Measurements from ENCODE around the gene FBXO10.

The FBXO10 gene

DNA sequence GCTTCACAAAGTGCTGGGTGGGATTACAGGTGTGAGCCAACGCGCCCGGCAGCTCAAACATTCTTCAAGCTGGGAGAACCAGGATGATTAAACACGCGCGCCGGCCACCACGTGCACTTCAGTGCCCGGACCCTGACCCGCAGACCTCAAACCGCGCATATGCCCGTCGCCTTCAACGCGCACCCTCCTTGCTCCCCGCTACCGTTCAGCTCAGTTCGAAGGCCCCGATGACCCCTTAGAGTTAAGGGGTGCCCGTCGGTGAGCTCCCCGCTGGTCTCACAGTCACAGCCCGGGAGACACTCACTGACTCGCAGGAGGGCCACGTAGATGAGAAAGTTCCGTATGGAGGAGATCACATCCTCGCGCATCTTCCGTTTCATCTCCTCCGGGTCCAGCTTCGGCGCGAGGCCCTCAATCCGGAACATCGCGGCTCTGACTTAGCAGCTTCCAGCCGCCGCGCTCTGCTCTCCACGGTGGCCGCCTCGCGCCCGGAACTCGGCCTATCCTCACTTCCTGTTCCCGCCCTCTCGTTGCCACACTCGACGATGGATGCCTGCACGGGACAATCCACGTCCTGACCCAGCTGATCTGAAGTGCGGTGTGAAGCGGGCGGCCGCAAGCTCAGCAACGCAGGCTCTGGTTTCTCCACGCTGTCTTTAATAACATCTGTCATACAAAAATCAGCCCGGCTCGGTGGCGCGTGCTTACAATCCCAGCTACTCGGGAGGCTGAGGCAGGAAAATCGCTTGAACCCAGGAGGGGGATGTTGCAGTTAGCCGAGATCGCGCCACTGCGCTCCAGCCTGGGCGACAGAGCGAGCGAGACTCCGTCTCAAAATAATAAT is 16.1 kb upstream of the FBXO10 start, which contains the start of gene TOMM5:
Gene TOMM5, minus strand, starts transcription at position 490 of the 844 bp plus-strand sequence. Its CDS starts 65 bp downstream, at position 425.
- DNase-seq (ENCODE audit: low spot score): peak; percentile 87

DNA sequence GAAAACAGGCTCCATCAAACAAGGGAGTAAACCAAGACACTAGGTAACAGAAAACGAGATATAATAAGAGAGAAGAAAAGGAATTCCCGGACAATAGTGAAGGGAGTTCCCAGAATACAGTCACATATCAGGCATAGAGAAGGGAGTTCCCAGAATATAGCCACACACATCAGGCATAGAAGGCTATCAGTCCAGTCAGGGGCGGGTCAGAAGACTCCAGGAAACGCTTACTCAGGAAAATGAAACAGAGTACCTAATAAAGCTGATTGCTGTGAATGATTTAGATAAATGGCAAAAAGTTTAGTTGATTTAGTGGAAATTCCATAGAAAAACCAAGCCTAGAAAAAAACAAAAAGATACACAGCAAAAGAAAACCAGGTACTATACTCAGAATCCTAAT is 11.3 kb upstream of the FBXO10 start:
- no peak for DNase-seq (ENCODE audit: low spot score)

DNA sequence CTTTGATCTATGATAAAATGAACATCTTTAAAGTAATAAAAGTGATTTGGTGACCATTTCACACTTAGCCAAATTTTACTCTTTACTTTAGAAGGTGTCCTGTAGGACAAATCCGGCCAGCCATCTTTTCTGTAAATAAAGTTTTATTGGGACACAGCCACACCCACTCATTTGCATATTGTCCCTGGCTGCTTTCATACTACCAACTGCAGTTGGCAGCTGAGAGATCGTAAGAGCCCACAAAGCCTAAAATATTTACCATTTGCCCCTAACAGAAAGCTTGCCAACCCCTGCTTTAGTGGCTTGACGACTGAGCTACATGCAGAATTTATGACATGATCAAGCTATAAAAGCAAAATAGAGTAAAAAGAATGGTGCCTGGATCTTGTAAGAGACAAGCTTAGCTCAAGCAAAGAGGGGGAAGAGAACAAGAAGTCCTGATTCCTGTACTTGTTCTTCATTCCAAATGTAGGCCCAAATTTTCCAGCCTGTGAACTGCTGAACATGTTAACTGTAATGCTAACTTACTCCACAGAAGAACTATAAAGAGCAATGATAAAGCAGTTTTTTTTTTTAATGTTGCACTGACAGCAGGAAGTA is 7.4 kb upstream of the FBXO10 start:
- no peak for DNase-seq (ENCODE audit: low spot score)

DNA sequence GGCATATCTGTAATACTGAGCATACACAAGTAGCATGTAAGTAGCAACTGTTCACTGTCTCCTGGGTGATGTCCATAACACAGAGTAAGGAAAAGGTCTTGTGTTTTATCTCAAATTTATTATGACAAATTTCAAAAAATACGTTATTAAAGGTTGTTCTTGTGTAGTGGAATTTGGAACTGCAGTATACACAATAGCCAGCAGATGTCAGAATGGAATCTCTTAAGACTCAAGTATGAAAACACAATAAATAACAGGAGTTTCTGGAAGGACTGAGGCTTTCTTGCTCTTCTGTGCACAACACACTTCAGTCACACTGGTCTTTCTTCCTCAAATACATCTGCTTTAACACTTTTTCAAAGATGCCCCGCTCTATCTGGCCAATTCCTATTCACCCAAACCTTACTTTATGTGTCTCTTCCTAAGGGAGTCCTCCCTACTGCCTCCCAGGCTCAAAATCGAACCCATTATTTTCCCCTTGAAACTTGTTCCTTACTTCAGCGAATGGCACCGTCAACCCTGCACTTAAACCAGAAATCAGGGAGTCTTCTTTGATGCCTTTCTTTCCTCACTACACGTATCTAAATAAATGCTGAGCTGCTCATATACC is 6.5 kb upstream of the FBXO10 start:
- DNase-seq (ENCODE audit: low spot score): peak; percentile 55

DNA sequence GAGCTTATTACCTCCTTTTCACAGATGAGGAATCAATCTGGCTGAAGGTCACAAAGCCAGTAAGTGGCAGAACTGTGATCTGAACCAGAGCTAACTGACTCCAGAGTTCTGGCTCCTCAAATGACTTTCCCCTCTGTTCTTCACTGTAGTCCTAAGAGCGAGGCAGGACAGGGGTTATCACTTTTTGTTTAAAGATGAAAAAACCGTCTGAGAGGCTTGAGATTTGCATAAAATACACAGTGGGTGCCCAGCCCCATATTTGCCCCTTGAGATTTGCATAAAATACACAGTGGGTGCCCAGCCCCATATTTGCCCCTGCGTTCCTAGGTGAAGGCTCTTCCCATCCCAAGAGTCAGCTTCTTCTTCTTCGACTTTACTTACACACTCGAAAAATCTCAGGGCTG is 667 bp downstream of the FBXO10 start:
- no peak for DNase-seq (ENCODE audit: low spot score)

DNA sequence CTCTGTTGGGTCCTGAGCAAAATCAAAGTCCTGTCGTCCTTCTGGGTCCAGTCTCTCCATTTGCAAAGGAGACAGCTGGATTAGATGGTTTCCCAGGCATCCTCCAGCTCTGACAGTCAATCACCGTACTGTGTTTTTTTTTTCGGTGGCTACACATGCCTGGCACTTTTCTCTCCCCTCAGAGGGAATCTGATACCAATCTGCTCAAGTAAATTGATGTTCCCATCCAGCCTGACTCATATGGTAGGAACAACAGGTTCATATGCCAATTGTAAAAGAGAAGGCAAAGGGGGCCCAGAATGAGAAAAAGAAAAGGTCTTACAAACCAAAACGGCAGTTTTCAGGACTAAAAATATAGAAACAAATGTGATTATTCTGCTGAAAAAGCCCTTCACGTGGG is 1.2 kb downstream of the FBXO10 start:
- DNase-seq (ENCODE audit: low spot score): no peak

DNA sequence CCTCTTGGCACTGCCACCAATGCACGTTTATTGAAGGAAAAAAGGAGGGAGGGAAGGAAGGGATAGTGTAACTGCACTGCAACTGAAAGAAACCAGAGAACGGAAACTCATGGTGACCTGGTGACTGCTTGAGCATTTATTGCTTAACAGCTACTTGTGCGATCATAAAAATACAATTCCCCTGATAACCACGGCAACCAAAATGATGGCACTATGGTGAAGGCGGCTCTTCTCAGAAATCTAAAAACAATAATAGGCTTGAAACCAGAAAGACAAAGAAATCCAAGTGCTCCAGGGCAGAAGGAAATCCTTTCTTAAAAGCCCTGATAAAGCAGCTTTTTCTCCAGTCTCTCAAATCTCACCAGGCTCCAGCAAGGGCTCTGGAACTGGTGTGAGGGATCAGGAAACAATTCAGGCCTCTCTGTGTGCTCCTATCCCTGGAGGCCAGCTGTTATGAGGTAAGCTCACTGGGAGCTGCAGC is 1.9 kb downstream of the FBXO10 start:
- DNase-seq (ENCODE audit: low spot score): no peak

DNA sequence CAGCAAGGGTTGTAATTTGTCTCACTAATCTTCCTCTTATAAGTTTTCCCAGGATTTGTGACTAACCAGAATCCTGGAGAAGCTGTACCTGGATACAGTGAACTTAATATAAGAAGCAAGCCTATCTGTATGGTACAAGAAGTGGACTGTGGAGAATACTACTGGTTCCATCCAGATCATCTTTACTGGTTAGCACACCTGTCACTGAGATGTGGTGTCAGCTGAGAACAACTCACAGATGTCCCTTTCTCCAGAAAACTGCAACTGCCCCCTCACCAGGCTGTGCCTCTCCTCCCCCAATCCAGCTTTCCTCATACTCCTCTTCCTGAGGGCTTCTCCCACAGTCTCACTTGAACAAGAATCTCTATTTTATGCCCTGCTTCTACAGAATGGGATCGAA is 4.9 kb downstream of the FBXO10 start:
- DNase-seq (ENCODE audit: low spot score): no peak

DNA sequence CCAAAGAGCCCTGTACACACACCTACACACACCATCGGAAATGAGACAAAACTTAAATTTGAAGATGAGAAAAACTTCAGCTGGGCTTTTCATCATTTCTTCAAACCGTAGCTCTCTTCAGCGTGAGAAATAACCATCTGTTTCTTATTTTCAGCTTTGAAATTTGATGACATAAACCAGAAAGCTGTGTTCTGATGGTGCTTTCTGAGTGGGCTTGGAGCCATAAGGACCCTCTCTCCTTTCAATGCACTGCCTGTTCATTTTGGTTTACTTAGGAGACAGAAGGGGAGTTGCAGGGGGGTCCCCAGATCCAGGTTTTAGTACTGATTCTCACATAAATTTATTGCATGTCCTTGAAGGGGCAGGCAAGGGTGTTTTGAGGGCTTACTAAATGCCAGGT is 9.5 kb downstream of the FBXO10 start:
- DNase-seq (ENCODE audit: low spot score): no peak

DNA sequence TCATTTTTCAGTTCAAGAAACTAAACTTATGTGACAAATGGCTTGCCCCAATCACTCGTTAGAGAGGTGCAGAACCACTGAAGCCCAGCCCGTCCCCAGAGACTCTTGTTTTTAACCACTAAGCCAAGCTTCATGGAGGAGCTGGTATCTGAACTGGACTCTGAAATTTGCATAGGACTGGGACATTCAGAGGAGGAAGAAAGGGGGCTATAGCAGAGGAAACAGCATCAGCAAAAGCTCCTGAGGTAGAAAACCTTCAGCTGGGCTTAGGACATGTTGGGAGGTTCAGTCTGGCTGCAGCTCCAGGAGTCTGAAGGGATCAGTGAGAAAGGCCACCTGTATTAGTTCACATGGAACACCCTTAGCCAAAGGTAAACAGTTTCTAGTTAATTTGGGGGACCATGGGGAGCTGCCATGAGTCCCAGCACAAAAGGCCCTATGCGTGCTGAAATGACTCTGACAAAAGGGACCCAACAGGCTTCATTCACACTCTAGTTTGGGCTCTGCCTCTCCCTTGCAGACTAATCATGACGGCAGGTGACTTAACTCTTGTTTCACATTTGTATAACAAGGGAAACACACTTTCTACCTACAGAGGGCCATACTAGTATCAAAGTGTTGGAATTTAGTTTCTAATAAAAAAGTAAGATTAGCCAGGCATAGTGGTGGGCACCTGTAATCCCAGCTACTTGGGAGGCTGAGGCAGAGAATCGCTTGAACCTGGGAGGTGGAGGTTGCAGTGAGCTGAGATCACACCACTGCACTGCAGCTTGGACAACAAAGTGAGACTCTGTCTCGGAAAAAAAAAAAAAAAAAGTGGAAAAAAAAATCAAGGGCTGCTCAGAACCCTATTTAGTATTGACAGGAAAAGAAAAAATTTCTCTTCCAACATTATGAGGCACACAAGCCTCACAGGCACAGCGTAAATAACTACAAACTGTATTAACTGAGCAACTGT is 10.2 kb downstream of the FBXO10 start:
- DNase-seq (ENCODE audit: low spot score): no peak

DNA sequence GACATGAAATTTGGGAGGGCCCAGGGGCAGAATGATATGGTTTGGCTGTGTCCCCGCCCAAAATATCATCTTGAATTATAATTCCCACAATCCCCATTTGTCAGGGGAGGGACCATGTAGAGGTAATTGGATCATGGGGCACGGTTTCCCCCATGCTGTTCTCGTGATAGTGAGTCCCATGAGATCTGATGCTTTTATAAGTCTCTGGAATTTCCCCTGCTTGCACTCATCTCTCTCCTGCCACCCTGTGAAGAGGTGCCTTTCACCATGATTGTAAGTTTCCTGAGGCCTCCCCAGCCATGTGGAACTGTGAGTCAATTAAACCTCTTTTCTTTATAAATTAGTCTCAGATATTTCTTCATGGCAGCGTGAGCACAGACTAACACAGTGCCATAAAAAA is 11.3 kb downstream of the FBXO10 start:
- DNase-seq (ENCODE audit: low spot score): no peak

DNA sequence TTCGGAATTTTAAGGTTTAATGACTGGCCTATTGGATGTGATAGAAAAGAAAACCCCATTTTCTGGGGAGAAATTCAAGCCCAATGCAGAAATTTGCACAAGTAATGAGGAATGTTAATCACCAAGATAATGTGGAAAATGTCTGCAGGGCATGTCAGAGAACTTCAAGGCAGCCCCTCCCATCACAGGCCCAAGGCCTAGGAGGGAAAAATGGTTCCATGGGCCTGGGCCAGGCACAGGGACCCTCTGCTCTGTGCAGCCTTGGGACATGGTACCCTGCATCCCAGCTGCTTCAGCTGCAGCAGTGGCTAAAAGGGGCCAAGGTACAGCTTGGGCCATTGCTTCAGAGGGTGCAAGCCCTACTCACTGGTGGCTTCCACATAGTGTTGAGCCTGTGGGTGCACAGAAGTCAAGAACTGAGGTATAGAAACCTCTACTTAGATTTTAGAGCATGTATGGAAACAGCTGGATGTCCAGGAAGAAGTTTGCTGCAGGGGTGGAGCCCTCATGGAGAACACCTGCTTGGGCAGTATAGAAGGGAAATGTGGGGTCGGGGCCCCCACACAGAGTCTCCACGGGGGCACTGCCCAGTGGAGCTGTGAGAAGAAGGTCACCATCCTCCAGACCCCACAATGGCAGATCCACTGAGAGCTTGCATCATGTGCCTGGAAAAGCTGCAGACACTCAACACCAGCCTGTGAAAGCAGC is 12.2 kb downstream of the FBXO10 start:
- no peak for DNase-seq (ENCODE audit: low spot score)

DNA sequence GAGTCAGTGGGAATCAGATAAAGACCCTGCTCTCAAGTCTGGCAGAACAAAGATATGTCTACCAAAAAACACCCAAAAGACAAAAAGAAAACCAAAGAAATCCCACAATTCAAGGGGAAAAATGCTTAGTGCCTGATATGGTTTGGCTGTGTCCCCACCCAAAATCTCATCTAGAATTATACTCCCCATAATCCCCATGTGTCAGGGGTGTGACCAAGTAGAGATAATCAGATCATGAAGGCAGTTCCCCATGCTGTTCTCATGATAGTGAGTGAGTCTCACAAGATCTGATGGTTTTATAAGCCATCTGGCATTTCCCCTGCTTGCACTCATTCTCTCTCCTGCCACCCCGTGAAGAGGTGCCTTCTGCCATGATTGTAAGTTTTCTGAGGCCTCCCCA is 13.4 kb downstream of the FBXO10 start:
- DNase-seq (ENCODE audit: low spot score): no peak

DNA sequence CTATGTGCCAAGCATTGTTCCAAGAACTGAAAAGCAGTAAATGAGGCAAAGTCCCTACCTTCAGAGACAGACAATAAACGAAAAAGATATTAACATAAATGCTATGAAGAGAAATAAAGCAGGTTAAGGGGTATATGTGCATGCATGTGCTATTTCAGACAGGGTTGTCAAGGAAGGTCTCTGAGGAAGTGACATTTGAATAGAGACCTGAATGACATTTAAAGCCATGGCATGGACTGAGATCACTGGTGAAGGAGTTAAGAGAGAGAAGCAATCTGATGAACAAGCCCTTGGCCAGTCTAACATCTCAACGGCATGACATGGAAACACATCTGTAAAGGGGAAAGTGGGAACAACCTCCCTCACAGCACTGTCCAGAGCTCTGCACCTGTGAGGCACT is 14.5 kb downstream of the FBXO10 start:
- no peak for DNase-seq (ENCODE audit: low spot score)

DNA sequence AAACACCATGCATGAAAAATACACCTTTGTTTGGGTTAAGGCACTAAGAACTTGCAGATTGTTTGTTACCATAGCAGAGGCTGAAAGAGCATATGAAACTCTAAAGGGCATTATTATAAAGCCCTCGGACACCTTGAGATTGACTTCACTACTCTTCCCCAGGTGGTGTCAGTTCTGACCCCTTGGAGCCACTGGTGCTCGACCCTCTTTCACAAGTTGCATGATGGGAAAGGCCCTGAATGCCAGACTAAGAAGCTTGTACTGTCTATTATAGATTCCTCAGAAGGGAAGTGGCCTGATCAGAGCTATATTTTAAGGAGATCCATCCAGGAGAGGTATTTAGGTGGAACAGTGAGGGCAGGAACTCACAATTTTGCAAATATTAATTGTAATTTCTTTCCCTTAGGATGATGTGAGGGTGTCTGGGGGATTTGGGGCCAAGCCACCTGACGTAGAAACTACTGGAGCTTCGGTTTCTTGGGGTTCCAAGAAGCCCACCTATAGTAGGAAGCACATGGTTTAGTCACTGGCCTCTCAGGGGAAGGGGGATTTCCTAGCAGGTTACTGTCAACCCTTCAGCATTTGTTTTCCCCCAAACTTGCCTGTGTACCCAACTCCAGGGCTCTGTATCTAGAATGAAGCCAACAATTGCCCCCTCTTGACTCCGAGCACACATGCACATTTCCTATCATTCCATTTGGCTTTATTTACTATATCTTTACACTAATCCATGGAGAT is 16.2 kb downstream of the FBXO10 start:
- DNase-seq (ENCODE audit: low spot score): no peak

DNA sequence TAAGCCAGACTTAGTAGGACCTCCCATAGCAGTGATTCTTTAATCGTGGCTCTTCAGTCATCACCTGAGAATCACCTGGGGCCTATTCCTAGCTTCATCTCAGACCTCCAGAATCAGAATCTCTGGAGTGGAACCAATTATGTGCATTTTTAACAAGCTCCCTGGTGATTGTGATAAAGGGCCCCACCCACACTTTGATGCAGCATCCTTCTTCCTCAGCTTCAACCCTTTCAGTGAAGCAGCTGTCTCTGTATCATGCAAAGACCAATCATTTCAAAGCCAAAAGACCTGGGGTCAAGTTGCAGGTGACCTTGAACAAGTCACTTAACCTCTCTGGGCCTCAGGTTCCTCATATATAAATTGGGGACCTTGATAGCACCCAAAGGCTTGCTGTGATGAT is 17.1 kb downstream of the FBXO10 start:
- DNase-seq (ENCODE audit: low spot score): no peak

DNA sequence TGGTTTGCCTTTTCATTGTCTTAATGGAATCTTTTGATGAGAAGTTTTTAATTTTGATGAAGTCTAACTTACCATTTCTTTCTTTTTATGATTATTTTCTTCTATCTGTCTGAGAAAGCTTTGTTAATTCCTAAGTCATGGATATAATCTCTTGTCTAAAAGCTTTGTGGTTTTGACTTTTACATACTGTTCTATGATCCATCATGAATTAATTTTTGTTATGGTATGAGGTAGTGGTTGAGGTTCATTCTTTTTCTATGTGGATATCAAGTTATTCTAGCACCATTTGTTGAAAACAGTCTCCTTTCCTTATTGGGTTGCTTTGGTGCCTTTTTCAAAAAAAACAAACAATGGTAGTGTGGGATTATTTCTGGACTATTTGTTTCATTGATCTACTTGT is 20.4 kb downstream of the FBXO10 start:
- DNase-seq (ENCODE audit: low spot score): no peak

DNA sequence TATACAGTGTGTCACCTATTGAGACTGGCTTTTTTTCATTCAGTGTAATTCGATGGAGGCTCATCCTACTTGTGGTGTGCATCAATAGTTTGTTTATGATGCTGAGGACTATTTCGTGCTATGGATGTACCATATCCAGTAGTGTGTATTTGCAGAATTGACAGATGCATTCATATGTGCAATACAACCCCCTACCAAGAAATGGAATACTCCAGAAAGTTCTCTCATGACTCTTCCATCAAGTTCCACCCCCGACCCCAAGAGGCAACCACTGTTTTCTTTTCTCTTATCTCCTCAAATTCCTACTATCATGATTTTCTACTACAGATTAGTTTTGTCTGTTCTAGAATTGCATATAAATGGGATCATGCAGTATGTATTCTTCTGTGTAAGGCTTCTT is 21.9 kb downstream of the FBXO10 start:
- no peak for DNase-seq (ENCODE audit: low spot score)

DNA sequence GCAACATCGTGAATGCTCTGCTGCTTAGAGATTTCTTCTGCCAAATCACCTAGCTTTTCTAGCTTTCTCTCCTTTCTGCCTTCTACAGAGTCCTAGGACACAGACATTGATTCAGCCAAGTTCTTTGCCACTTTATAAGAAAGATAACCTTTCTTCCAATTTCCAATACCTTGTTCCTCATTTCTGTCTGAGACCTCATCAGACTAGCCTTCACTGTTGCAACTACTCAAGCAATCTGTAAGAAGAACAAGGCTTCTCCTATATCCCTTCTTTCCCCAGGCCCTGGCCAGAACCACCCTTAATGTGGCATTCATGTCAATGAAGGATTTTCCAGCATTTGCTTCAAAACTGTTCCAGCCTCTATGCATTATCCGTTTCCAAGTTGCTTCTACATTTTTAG is 24.3 kb downstream of the FBXO10 start:
- no peak for DNase-seq (ENCODE audit: low spot score)

DNA sequence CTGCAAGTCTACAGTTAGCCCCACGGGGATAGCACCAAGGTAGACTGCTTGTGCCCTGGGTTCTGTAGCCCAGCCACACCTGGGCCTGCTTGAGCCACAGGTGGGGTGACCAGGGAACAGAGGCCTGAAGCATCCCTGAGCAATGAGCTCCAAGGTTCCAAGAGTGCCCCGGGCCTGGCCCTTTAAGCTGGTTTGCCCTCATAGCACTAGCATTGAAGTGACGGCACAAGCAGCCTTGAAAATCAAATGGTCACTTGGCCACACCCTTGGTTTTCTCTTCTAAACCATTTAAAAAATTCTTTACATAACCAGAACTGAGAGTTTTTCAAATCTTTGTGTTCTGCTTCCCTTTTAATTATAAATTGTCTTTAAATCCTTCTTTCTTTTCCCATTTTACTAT is 24.7 kb downstream of the FBXO10 start:
- DNase-seq (ENCODE audit: low spot score): no peak

DNA sequence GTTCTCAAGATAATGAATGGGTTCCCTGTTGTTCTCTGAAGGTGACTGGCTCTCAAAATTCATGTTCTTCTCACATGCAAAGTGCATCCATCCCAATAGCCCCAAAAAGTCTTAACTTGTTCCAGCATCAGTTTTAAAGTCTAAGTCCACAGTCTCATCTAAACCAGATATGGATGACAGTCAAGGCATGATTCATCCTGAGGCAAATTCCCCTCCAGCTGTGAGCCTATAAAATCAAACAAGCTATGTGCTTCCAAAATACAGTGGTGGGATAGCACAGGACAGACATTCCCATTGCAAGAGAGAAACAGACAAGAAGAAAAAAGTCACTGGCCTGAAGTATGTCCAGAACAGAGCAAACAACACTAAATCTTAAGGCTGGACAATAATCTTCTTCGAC is 25.4 kb downstream of the FBXO10 start:
- no peak for DNase-seq (ENCODE audit: low spot score)
